ENCODE measurements around the gene MYO5C. TPM values are rescaled to one million over a fixed set of nuclear protein-coding genes. Genes with fewer than 3 reads are reported as not detected.

Gene MYO5C
- total and polyA plus RNA-seq, 10 of the 15 experiments (the other 5 are each of a cell fraction or from before 2014, with no cell fraction given): 0.29 to 1.3 (median 0.75) TPM

DNA sequence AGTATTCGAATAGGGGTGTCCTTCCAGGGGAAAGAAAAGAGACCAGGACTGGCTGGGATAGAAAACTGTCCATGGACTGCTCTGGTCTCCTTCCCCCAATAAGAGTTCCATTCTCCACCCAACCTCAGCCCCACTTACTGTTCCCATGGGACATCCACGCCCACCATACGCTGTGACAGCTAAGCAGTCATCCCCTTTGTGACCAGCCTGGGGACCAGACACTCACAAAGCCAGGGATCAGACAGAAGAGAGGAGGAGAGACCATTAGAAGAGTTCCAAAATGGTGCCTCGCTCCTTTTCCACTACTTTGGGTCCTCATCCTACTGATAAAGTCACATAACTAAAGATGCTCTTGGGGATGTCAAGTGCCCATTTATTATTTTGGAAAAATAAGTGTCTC, 76.8 kb downstream of the MYO5C start:
- Histone ChIP-seq H3K9me3 (replicated peaks; ENCODE audit: control insufficient read depth, insufficient read depth, low read length) (no peaks in the 10 kb centered on the region), H3K36me3 (ENCODE audit: control insufficient read depth in 2 of 2, insufficient read depth in 2 of 2, low read length in 1 of 2) (no peaks in the 10 kb centered on the region), H3K79me2 (ENCODE audit: control insufficient read depth, insufficient read depth, low read length) (no peaks in the 10 kb centered on the region), H3K27me3 (replicated peaks in 1 of 2; ENCODE audit: control insufficient read depth in 2 of 2, insufficient read depth in 2 of 2, low read length in 1 of 2) (no peaks in the 10 kb centered on the region), H3K27ac (ENCODE audit: control insufficient read depth, insufficient read depth) (no peak overlapping the region), H2AFZ (ENCODE audit: control insufficient read depth, low read depth, low read length) (no peak overlapping the region), H3K4me3 (no peak overlapping the region), H4K20me1 (ENCODE audit: control insufficient read depth, insufficient read depth) (no peaks in the 10 kb centered on the region), H3K9ac (ENCODE audit: control insufficient read depth, insufficient read depth, low read length) (no peak overlapping the region), H3K4me1 (ENCODE audit: control insufficient read depth, insufficient read depth, low read length) (peaks cover 26% of the 10 kb centered on the region), H3K4me2 (ENCODE audit: control insufficient read depth, insufficient read depth) (no peak overlapping the region)
- RAD21 ChIA-PET (ENCODE audit: unreplicated experiment): no interaction called here
- POLR2A ChIA-PET: no interaction called here
- FAIRE-seq (no peak), DNase-seq (ENCODE audit: low read depth, low spot score) (no peak), ATAC-seq (no peak)
- WGBS (ENCODE audit: insufficient coverage, insufficient replicate concordance, low lambda C conversion rate, missing lambda C conversion rate): 98% methylated on average over 4 of the region's 4 CpGs
- intact Hi-C loops (cut with micrococcal nuclease; ENCODE audit: unreplicated experiment): no loop called here
- no TSS peak for BruUV-seq (replicated peaks)
- TF ChIP-seq PAX5 (IDR thresholded peaks at IDR 0.05; ENCODE audit: borderline replicate concordance, low read depth, low read length) (no peak), SIN3A (IDR thresholded peaks at IDR 0.05; ENCODE audit: low read depth, low read length) (no peak), ETV6 (conservative IDR thresholded peaks at IDR 0.05 in 1 of 2, IDR thresholded peaks at IDR 0.05 in 1 of 2; ENCODE audit: borderline replicate concordance in 1 of 2, low read depth in 1 of 2) (no peak), RCOR1 (conservative IDR thresholded peaks at IDR 0.05; ENCODE audit: low read depth, low read length) (no peak), SRF (IDR thresholded peaks at IDR 0.05; ENCODE audit: low read depth in 2 of 2, low read length in 2 of 2) (no peak), NRF1 (conservative IDR thresholded peaks at IDR 0.05; ENCODE audit: low read depth, low read length) (no peak), ZZZ3 (IDR thresholded peaks at IDR 0.05; ENCODE audit: control insufficient read depth, insufficient read length, low read depth) (no peak), PML (IDR thresholded peaks at IDR 0.05; ENCODE audit: low read length) (no peak), MTA3 (IDR thresholded peaks at IDR 0.05; ENCODE audit: borderline replicate concordance, low read length) (no peak), TCF7 (IDR thresholded peaks at IDR 0.05; ENCODE audit: borderline replicate concordance) (no peak), NR2C2 (IDR thresholded peaks at IDR 0.05; ENCODE audit: borderline replicate concordance, control insufficient read depth, insufficient read length, low read depth) (no peak), YBX1 (IDR thresholded peaks at IDR 0.05) (no peak), FOXK2 (IDR thresholded peaks at IDR 0.05) (no peak), TAF1 (IDR thresholded peaks at IDR 0.05; ENCODE audit: borderline replicate concordance, low read depth, low read length) (no peak), NFXL1 (IDR thresholded peaks at IDR 0.05; ENCODE audit: borderline replicate concordance) (no peak), NFYA (IDR thresholded peaks at IDR 0.05; ENCODE audit: borderline replicate concordance, low read depth, low read length) (no peak), WRNIP1 (IDR thresholded peaks at IDR 0.05; ENCODE audit: borderline replicate concordance, low read depth, low read length) (no peak), CHD2 (IDR thresholded peaks at IDR 0.05; ENCODE audit: borderline replicate concordance, low read depth, low read length) (no peak)
- TF ChIP-seq, protein P1, sequence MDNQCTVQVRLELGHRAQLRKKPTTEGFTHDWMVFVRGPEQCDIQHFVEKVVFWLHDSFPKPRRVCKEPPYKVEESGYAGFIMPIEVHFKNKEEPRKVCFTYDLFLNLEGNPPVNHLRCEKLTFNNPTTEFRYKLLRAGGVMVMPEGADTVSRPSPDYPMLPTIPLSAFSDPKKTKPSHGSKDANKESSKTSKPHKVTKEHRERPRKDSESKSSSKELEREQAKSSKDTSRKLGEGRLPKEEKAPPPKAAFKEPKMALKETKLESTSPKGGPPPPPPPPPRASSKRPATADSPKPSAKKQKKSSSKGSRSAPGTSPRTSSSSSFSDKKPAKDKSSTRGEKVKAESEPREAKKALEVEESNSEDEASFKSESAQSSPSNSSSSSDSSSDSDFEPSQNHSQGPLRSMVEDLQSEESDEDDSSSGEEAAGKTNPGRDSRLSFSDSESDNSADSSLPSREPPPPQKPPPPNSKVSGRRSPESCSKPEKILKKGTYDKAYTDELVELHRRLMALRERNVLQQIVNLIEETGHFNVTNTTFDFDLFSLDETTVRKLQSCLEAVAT (IDR thresholded peaks at IDR 0.05): no peak
- in situ Hi-C loops (cut with MboI): no loop called here
- CTCF ChIA-PET: interaction anchor here (1.0 to 6.7 kb wide), 3 partner anchors 10 to 34 kb away, joined by 3 to 207 read pairs (median 28); no protein-coding TSS in a partner anchor
- SMC1A ChIA-PET (ENCODE audit: uncharacterized antibody, unreplicated experiment): no interaction called here

Data from GM12878 (cell line).